Sigmoid colon (tissue), 7 donors: ENCODE data around the gene SGTB. TPM values are rescaled to one million over a fixed set of nuclear protein-coding genes. Genes with fewer than 3 reads are reported as not detected.

ENCODE experiments used
- DNase-seq: peaks from one replicate; pipeline ENCODE4 v3.0.0-alpha.2; 2019
- H3K27ac ChIP-seq, 4 donors: fragments of 200-600 bp; sonication (generic); one replicate each; pipeline ENCODE4 v1.5.1; 2016 to 2019; ENCODE audit warnings: mild to moderate bottlenecking in 1 of 4
- H3K27me3 ChIP-seq, 3 donors: fragments of 200-600 bp; sonication (generic); one replicate each; pipeline ENCODE4 v1.5.1; 2019; ENCODE audit warnings: mild to moderate bottlenecking in 1 of 3
- H3K36me3 ChIP-seq, 4 donors: fragments of 200-600 bp; sonication (generic); one replicate each; pipeline ENCODE4 v1.5.1; 2016 to 2019
- H3K4me1 ChIP-seq, 4 donors: fragments of 200-600 bp; sonication (generic); one replicate each; pipeline ENCODE4 v1.5.1; 2017 to 2019
- H3K4me3 ChIP-seq, 4 donors: fragments of 200-600 bp; sonication (generic); one replicate each; pipeline ENCODE4 v1.5.1; 2017 to 2019; ENCODE audit warnings: mild to moderate bottlenecking in 2 of 4, moderate library complexity in 1 of 4
- H3K9me3 ChIP-seq, 4 donors: fragments of 200-600 bp in 3 of 4; sonication (generic) in 3 of 4; one replicate each; pipeline versions ENCODE4 v1.5.1 to v1.6.1; 2013 to 2019
- CTCF ChIP-seq, 4 experiments: fragments of 450-650 bp in 3 of 4; fragments of 200-600 bp in 1 of 4; IDR thresholded peaks; one replicate each; pipeline ENCODE4 v1.5.1; 2016 to 2019; ENCODE audit warnings: antibody characterized with exemption in 4 of 4, mild to moderate bottlenecking in 3 of 4, moderate library complexity in 2 of 4
- EP300 ChIP-seq, 4 donors: sonication (generic); formaldehyde crosslinking; IDR thresholded peaks; one replicate each; pipeline ENCODE4 v1.6.1; 2017; ENCODE audit warnings: antibody characterized with exemption in 4 of 4
- POLR2A ChIP-seq, 2 donors: fragments of 450-650 bp; IDR thresholded peaks; one replicate each; pipeline ENCODE4 v1.6.1; 2016; ENCODE audit warnings: antibody characterized with exemption in 2 of 2, mild to moderate bottlenecking in 2 of 2, moderate library complexity in 2 of 2
- POLR2AphosphoS5 ChIP-seq, 4 donors: sonication (generic); formaldehyde crosslinking; IDR thresholded peaks; one replicate each; pipeline ENCODE4 v1.6.1; 2017; ENCODE audit warnings: antibody characterized with exemption in 4 of 4
- WGBS, 2 donors: extraction: QIAGEN DNeasy Blood & Tissue Kit; methylation state at CpG; one replicate each; pipeline ENCODE4 v1.1.7; 2013; 5-methylcytosine and 5-hydroxymethylcytosine counted together
- intact Hi-C: fragments of 100-400 bp; cut with DNase I; formaldehyde crosslinking; loops from one replicate; pipeline ENCODE4 v1.15.1; 2023
- polyA plus RNA-seq, 3 donors: library from polyadenylated mRNA; stranded (reverse); fragments of 200-250 nt; gene quantifications; one replicate each; pipeline ENCODE4 v1.2.3, GENCODE V29; 2013
- total RNA-seq, 4 donors: library from RNA; depleted of rRNA; stranded (reverse); fragments of >200 nt; gene quantifications; one replicate each; pipeline ENCODE4 v1.1.0, GENCODE V29; 2016
- donor health status: healthy with polysubstance abuse.
- donor health status: Bipolar disorder and iron deficiency.
- donor health status: healthy.

SGTB gene
- total and polyA plus RNA-seq, 7 donors, result 1.2 to 13.9 (median 10.2) TPM

- intact Hi-C loops, result no loop called here
- H3K9me3 ChIP-seq, result no peaks in the 10 kb centered on the region
- no peak for DNase-seq
- H3K4me3 ChIP-seq, result no peak overlapping the region
- TF ChIP-seq POLR2A (IDR thresholded peaks at IDR 0.05), result no peak
- TF ChIP-seq CTCF (IDR thresholded peaks at IDR 0.05), result no peak
- no peak for TF ChIP-seq POLR2AphosphoS5 (IDR thresholded peaks at IDR 0.05)
- TF ChIP-seq EP300 (IDR thresholded peaks at IDR 0.05), result no peak
- WGBS, 2 donors, result 91 to 96% methylated on average over 1 of the region's 1 CpG
- H3K27ac ChIP-seq, result no peak overlapping the region
- no peaks in the 10 kb centered on the region for H3K27me3 ChIP-seq
- H3K36me3 ChIP-seq, result no peaks in the 10 kb centered on the region
- H3K4me1 ChIP-seq, result peaks cover 0 to 8% (median 3%) of the 10 kb centered on the region in 4 donors
Observed at GRCh38 chr5:65767565-65767964, 45.7 kb upstream of the SGTB start.

GRCh38 chr5:65766781-65767180, 44.9 kb upstream of the SGTB start:
- intact Hi-C loops, result no loop called here
- no peaks in the 10 kb centered on the region for H3K27me3 ChIP-seq
- DNase-seq, result no peak
- peaks cover 0 to 8% (median 3%) of the 10 kb centered on the region in 4 donors for H3K4me1 ChIP-seq
- no peaks in the 10 kb centered on the region for H3K36me3 ChIP-seq
- no peak overlapping the region for H3K27ac ChIP-seq
- no peak for TF ChIP-seq POLR2A (IDR thresholded peaks at IDR 0.05)
- no peak for TF ChIP-seq EP300 (IDR thresholded peaks at IDR 0.05)
- no peak for TF ChIP-seq POLR2AphosphoS5 (IDR thresholded peaks at IDR 0.05)
- no peak for TF ChIP-seq CTCF (IDR thresholded peaks at IDR 0.05)
- H3K9me3 ChIP-seq, result no peaks in the 10 kb centered on the region
- 94 to 100% methylated on average over 2 of the region's 2 CpGs for WGBS, 2 donors
- no peak overlapping the region for H3K4me3 ChIP-seq

DNA sequence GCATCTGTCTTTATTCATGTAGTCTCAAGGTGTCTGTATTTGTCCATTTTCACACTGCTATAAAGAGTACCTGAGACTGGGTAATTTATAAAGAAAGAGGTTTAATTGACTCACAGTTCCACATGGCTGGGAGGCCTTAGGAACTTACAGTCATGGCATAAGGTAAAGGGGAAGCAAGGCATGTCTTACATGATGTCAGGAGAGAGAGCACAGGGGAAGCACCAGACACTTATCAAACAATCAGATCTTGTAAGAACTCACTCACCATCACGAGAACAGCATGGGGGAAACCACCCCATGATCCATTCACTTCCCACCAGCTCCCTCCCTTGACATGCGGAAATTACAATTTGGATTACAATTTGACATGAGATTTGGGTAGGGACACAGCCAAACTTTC, 44.3 kb upstream of the SGTB start:
- DNase-seq, result no peak
- Histone ChIP-seq H3K4me1 (peaks cover 0 to 8% (median 3%) of the 10 kb centered on the region in 4 donors), H3K4me3 (no peak overlapping the region), H3K36me3 (no peaks in the 10 kb centered on the region), H3K9me3 (no peaks in the 10 kb centered on the region), H3K27me3 (no peaks in the 10 kb centered on the region), H3K27ac (no peak overlapping the region)
- no peak for TF ChIP-seq EP300 (IDR thresholded peaks at IDR 0.05)
- TF ChIP-seq CTCF (IDR thresholded peaks at IDR 0.05), result no peak
- no peak for TF ChIP-seq POLR2A (IDR thresholded peaks at IDR 0.05)
- no peak for TF ChIP-seq POLR2AphosphoS5 (IDR thresholded peaks at IDR 0.05)
- intact Hi-C loops, result no loop called here
- 60 to 96% methylated on average over 2 of the region's 2 CpGs for WGBS, 2 donors

GRCh38 chr5:65765582-65765981, 43.7 kb upstream of the SGTB start:
- Histone ChIP-seq H3K36me3 (no peaks in the 10 kb centered on the region), H3K4me3 (no peak overlapping the region), H3K9me3 (no peaks in the 10 kb centered on the region), H3K4me1 (peaks cover 0 to 8% (median 3%) of the 10 kb centered on the region in 4 donors), H3K27me3 (no peaks in the 10 kb centered on the region), H3K27ac (no peak overlapping the region)
- 98% methylated on average over 1 of the region's 1 CpG for WGBS, 2 donors
- intact Hi-C loops, result no loop called here
- no peak for DNase-seq
- TF ChIP-seq CTCF (IDR thresholded peaks at IDR 0.05), result no peak
- TF ChIP-seq POLR2A (IDR thresholded peaks at IDR 0.05), result no peak
- no peak for TF ChIP-seq POLR2AphosphoS5 (IDR thresholded peaks at IDR 0.05)
- TF ChIP-seq EP300 (IDR thresholded peaks at IDR 0.05), result no peak

- H3K36me3 ChIP-seq, result peaks cover 0 to 17% (median 3%) of the 10 kb centered on the region in 4 donors
- intact Hi-C loops, result no loop called here
- WGBS, 2 donors, result 82 to 92% methylated on average over 1 of the region's 1 CpG
- no peak for DNase-seq
- no peak for TF ChIP-seq CTCF (IDR thresholded peaks at IDR 0.05)
- no peak for TF ChIP-seq POLR2A (IDR thresholded peaks at IDR 0.05)
- no peak for TF ChIP-seq EP300 (IDR thresholded peaks at IDR 0.05)
- no peak for TF ChIP-seq POLR2AphosphoS5 (IDR thresholded peaks at IDR 0.05)
- H3K27ac ChIP-seq, result no peak overlapping the region
- H3K9me3 ChIP-seq, result no peaks in the 10 kb centered on the region
- H3K4me1 ChIP-seq, result no peaks in the 10 kb centered on the region
- no peaks in the 10 kb centered on the region for H3K27me3 ChIP-seq
- no peak overlapping the region for H3K4me3 ChIP-seq
Observed at GRCh38 chr5:65762234-65762633, 40.3 kb upstream of the SGTB start.
